Spleen (tissue), 7 donors: ENCODE measurements around the gene KLKB1.

Experiments used
- POLR2A ChIP-seq, 3 donors: fragments of 450-650 bp; IDR thresholded peaks; one replicate each; pipeline ENCODE4 v1.5.1; 2017; ENCODE audit warnings: antibody characterized with exemption in 3 of 3, mild to moderate bottlenecking in 1 of 3
- POLR2AphosphoS5 ChIP-seq, 3 donors: sonication (generic); formaldehyde crosslinking; IDR thresholded peaks; one replicate each; pipeline ENCODE4 v1.5.1; 2017; ENCODE audit warnings: antibody characterized with exemption in 3 of 3
- TF ChIP-seq, protein P1 (sequence below), 11 experiments: fragments of 200-600 bp in 7 of 11; fragments of 450-650 bp in 4 of 11; sonication (generic) in 4 of 11; IDR thresholded peaks in 8 of 11; conservative IDR thresholded peaks in 3 of 11; 1 replicate in 7 of 11; 2 replicates in 4 of 11; pipeline versions ENCODE4 v1.4.0 to v1.8.0; 2016 to 2021; ENCODE audit warnings: antibody characterized with exemption in 11 of 11, inconsistent platforms in 4 of 11, mild to moderate bottlenecking in 1 of 11
- donor health status: DM: no; HTN: no; CAD: no; lungs with moderate emphysema.
- donor health status: DM: no; HTN: no; CAD: no.
- donor health status: DM: no; HTN: no; CAD: no.

- TF ChIP-seq, protein P1, sequence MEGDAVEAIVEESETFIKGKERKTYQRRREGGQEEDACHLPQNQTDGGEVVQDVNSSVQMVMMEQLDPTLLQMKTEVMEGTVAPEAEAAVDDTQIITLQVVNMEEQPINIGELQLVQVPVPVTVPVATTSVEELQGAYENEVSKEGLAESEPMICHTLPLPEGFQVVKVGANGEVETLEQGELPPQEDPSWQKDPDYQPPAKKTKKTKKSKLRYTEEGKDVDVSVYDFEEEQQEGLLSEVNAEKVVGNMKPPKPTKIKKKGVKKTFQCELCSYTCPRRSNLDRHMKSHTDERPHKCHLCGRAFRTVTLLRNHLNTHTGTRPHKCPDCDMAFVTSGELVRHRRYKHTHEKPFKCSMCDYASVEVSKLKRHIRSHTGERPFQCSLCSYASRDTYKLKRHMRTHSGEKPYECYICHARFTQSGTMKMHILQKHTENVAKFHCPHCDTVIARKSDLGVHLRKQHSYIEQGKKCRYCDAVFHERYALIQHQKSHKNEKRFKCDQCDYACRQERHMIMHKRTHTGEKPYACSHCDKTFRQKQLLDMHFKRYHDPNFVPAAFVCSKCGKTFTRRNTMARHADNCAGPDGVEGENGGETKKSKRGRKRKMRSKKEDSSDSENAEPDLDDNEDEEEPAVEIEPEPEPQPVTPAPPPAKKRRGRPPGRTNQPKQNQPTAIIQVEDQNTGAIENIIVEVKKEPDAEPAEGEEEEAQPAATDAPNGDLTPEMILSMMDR (IDR thresholded peaks at IDR 0.05 in 8 of 11, conservative IDR thresholded peaks at IDR 0.05 in 3 of 11), result no peak
- TF ChIP-seq POLR2A (IDR thresholded peaks at IDR 0.05), result no peak
- TF ChIP-seq POLR2AphosphoS5 (IDR thresholded peaks at IDR 0.05), result no peak
These were observed 39.2 kb upstream of the KLKB1 start for GRCh38 chr4:186188107-186188506.
